Transverse colon (tissue), 4 donors: Measurements from ENCODE around the gene DOCK6. TPM values are rescaled to one million over a fixed set of nuclear protein-coding genes. Genes with fewer than 3 reads are reported as not detected.
A peak's percentile ranks its signal among the peaks of the same experiment; 100 is the strongest.

Experiments
- DNase-seq: peaks from one replicate; pipeline ENCODE4 v3.0.0-alpha.2; 2019
- H3K27ac ChIP-seq, 4 donors: fragments of 200-600 bp; sonication (generic); 2 replicates each; pipeline ENCODE4 v1.5.1; 2016 to 2018; ENCODE audit warnings: inconsistent platforms in 4 of 4
- H3K27me3 ChIP-seq: fragments of 200-600 bp; sonication (generic); 2 replicates; pipeline ENCODE4 v1.5.1; 2017; ENCODE audit warnings: inconsistent platforms
- H3K36me3 ChIP-seq, 4 donors: fragments of 200-600 bp; sonication (generic); 2 replicates each; pipeline ENCODE4 v1.5.1; 2017 to 2019; ENCODE audit warnings: inconsistent platforms in 4 of 4
- H3K4me1 ChIP-seq, 4 donors: fragments of 200-600 bp; sonication (generic); 2 replicates each; pipeline ENCODE4 v1.5.1; 2017 to 2020; ENCODE audit warnings: inconsistent platforms in 4 of 4
- H3K4me3 ChIP-seq, 4 donors: fragments of 200-600 bp; sonication (generic); 1 replicate in 1 of 4; 2 replicates in 3 of 4; pipeline versions ENCODE4 v1.5.1 to v1.6.1; 2017 to 2019; ENCODE audit warnings: inconsistent platforms in 4 of 4
- H3K9me3 ChIP-seq, 2 donors: fragments of 200-600 bp; sonication (generic); 2 replicates each; pipeline ENCODE4 v1.5.1; 2017 to 2019; ENCODE audit warnings: inconsistent platforms in 2 of 2
- EP300 ChIP-seq: sonication (generic); formaldehyde crosslinking; IDR thresholded peaks from one replicate; pipeline ENCODE4 v1.6.1; 2017; ENCODE audit warnings: antibody characterized with exemption, low read depth
- POLR2A ChIP-seq: fragments of 450-650 bp; IDR thresholded peaks from one replicate; pipeline ENCODE4 v1.6.1; 2016; ENCODE audit warnings: antibody characterized with exemption, mild to moderate bottlenecking, moderate library complexity
- POLR2AphosphoS5 ChIP-seq, 3 donors: sonication (generic); formaldehyde crosslinking; IDR thresholded peaks; one replicate each; pipeline ENCODE4 v1.6.1; 2016; ENCODE audit warnings: antibody characterized with exemption in 3 of 3
- WGBS, 2 donors: methylation state at CpG; one replicate each; pipeline ENCODE4 v1.1.5; 2018; ENCODE audit warnings: low coverage in 1 of 2; 5-methylcytosine and 5-hydroxymethylcytosine counted together
- in situ Hi-C, 4 donors: fragments of 200-750 bp; cut with MboI; loops; one replicate each; pipeline versions ENCODE4 v1.15.0 to v1.15.1; 2017; ENCODE audit warnings: low sequenced_read_pairs in 3 of 4, low pct_ligation_motif_present in 1 of 4, low pct_unique_long_range_greater_than_20kb in 1 of 4
- intact Hi-C: fragments of 100-400 bp; cut with DNase I; formaldehyde crosslinking; loops from one replicate; pipeline ENCODE4 v1.15.1; 2023; ENCODE audit warnings: low total_unique reads
- total RNA-seq, 4 donors: library from RNA; depleted of rRNA; stranded (reverse); fragments of >200 nt; gene quantifications; one replicate each; pipeline ENCODE4 v1.1.0, GENCODE V29; 2016
- TF ChIP-seq, protein P1 (sequence below), 5 experiments: fragments of 200-600 bp in 3 of 5; fragments of 450-650 bp in 2 of 5; sonication (generic) in 3 of 5; IDR thresholded peaks; 1 replicate in 2 of 5; 2 replicates in 3 of 5; pipeline ENCODE4 v1.5.1; 2016 to 2017; ENCODE audit warnings: antibody characterized with exemption in 5 of 5, inconsistent platforms in 3 of 5, mild to moderate bottlenecking in 2 of 5, moderate library complexity in 1 of 5

DOCK6 gene
- total RNA-seq, 4 donors from 2014 or later = 66.4 to 268 (median 78.4) TPM

GRCh38 chr19:11295665-11296245 lies 33.4 kb upstream of the DOCK6 start, which contains the start of gene TSPAN16:
TSPAN16 (plus strand) TSS chr19:11296160; CDS start chr19:11296298, 138 bp downstream.
- Histone ChIP-seq H3K27ac (peak within 1 kb of the TSS in 3 of 4 donors; percentile 1 to 53 (median 35)), H3K9me3 (no peaks in the 10 kb centered on the region), H3K27me3 (peaks cover 11% of the 10 kb centered on the region), H3K36me3 (no peaks in the 10 kb centered on the region), H3K4me3 (no peak within 1 kb of the TSS), H3K4me1 (peaks cover 0 to 27% (median 19%) of the 10 kb centered on the region in 4 donors)
- 60% methylated on average over 1 to 8 of the region's 8 CpGs for WGBS, 2 donors
- intact Hi-C loops (loop anchor here (10.0 kb wide), 1 partner anchor 149 kb away; no protein-coding TSS in a partner anchor), in situ Hi-C loops (loop anchor here in 3 of 4 donors (10.0 to 25.0 kb wide), 3 partner anchors 139 to 192 kb away; partner anchors contain the start of genes ELAVL3 (in 1 of the 3), ODAD3 (in 1 of the 3) and PRKCSH (in 1 of the 3))
- no peak for DNase-seq
- TF ChIP-seq, protein P1, sequence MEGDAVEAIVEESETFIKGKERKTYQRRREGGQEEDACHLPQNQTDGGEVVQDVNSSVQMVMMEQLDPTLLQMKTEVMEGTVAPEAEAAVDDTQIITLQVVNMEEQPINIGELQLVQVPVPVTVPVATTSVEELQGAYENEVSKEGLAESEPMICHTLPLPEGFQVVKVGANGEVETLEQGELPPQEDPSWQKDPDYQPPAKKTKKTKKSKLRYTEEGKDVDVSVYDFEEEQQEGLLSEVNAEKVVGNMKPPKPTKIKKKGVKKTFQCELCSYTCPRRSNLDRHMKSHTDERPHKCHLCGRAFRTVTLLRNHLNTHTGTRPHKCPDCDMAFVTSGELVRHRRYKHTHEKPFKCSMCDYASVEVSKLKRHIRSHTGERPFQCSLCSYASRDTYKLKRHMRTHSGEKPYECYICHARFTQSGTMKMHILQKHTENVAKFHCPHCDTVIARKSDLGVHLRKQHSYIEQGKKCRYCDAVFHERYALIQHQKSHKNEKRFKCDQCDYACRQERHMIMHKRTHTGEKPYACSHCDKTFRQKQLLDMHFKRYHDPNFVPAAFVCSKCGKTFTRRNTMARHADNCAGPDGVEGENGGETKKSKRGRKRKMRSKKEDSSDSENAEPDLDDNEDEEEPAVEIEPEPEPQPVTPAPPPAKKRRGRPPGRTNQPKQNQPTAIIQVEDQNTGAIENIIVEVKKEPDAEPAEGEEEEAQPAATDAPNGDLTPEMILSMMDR (IDR thresholded peaks at IDR 0.05) = no peak
- TF ChIP-seq POLR2A (no peak), POLR2AphosphoS5 (IDR thresholded peaks at IDR 0.05) (no peak), EP300 (no peak)

GRCh38 chr19:11295180-11295579 lies 32.9 kb upstream of the DOCK6 start:
- Histone ChIP-seq H3K9me3 (no peaks in the 10 kb centered on the region), H3K4me1 (peaks cover 0 to 27% (median 19%) of the 10 kb centered on the region in 4 donors), H3K36me3 (no peaks in the 10 kb centered on the region), H3K4me3 (no peak overlapping the region), H3K27me3 (peaks cover 10% of the 10 kb centered on the region), H3K27ac (no peak overlapping the region)
- 82 to 83% methylated on average over 3 to 4 of the region's 4 CpGs for WGBS, 2 donors
- no peak for TF ChIP-seq POLR2AphosphoS5 (IDR thresholded peaks at IDR 0.05)
- TF ChIP-seq, protein P1 (IDR thresholded peaks at IDR 0.05) = no peak
- in situ Hi-C loops = loop anchor here in 3 of 4 donors (10.0 to 25.0 kb wide), 3 partner anchors 140 to 192 kb away; partner anchors contain the start of genes ELAVL3 (in 1 of the 3), ODAD3 (in 1 of the 3) and PRKCSH (in 1 of the 3)
- DNase-seq = no peak
- intact Hi-C loops = loop anchor here (10.0 kb wide), 1 partner anchor 150 kb away; no protein-coding TSS in a partner anchor

- DNase-seq = peak; percentile 93
- H3K9me3 ChIP-seq = no peaks in the 10 kb centered on the region
- H3K36me3 ChIP-seq = no peaks in the 10 kb centered on the region
- H3K27ac ChIP-seq = peak overlapping the region; percentile 12 to 68 (median 43)
- WGBS, 2 donors = 2 to 18% methylated on average over 14 to 41 of the region's 41 CpGs
- peak overlapping the region in 2 of 4 donors; percentile 1 to 34 for H3K4me3 ChIP-seq
- H3K27me3 ChIP-seq = peaks cover 1% of the 10 kb centered on the region
- TF ChIP-seq EP300 (no peak), POLR2AphosphoS5 (IDR thresholded peaks at IDR 0.05) (peak in 2 of 3 donors; percentile 25 to 36)
- TF ChIP-seq, protein P1 (IDR thresholded peaks at IDR 0.05) = peak; percentile 98 to 99 (median 99)
- H3K4me1 ChIP-seq = peaks cover 0 to 27% (median 19%) of the 10 kb centered on the region in 4 donors
- intact Hi-C loops = loop anchor here (10.0 kb wide), 1 partner anchor 151 kb away; no protein-coding TSS in a partner anchor
- in situ Hi-C loops = loop anchor here in 3 of 4 donors (10.0 to 25.0 kb wide), 3 partner anchors 141 to 194 kb away; partner anchors contain the start of genes ELAVL3 (in 1 of the 3), ODAD3 (in 1 of the 3) and PRKCSH (in 1 of the 3)
These were observed 31.4 kb upstream of the DOCK6 start for GRCh38 chr19:11293433-11294389.
